HFFc6 (cell line): ENCODE data around the gene HS3ST3A1. TPM values are rescaled to one million over a fixed set of nuclear protein-coding genes. Genes with fewer than 3 reads are reported as not detected.
A peak's percentile ranks its signal among the peaks of the same experiment; 100 is the strongest.

Experiments
- DNase-seq: peaks from one replicate; pipeline ENCODE4 v3.0.0-alpha.2; 2018
- H3K27ac Mint-ChIP-seq: 2 replicates; pipeline ENCODE4 v1.8.0; 2020; ENCODE audit warnings: mild to moderate bottlenecking, mixed read lengths
- H3K27me3 Mint-ChIP-seq: 2 replicates; pipeline ENCODE4 v1.8.0; 2021; ENCODE audit warnings: mild to moderate bottlenecking, moderate library complexity, mixed read lengths; ENCODE audit not compliant: insufficient read depth
- H3K36me3 Mint-ChIP-seq: 2 replicates; pipeline ENCODE4 v1.8.0; 2021; ENCODE audit warnings: low read depth, mixed read lengths
- H3K4me1 Mint-ChIP-seq: 2 replicates; pipeline ENCODE4 v1.8.0; 2020; ENCODE audit warnings: low read depth, mixed read lengths
- H3K4me3 Mint-ChIP-seq: 2 replicates; pipeline ENCODE4 v1.8.0; 2020; ENCODE audit warnings: mild to moderate bottlenecking, moderate library complexity, mixed read lengths
- H3K9me3 Mint-ChIP-seq: 2 replicates; pipeline ENCODE4 v1.8.0; 2020; ENCODE audit warnings: mild to moderate bottlenecking, mixed read lengths
- total RNA-seq, 6 experiments: library from RNA; stranded (reverse); fragmentation: NEBNext Ultra II Directional; extraction: Animal tissue kit (Norgen Biotek cat#: 25700); gene quantifications; 2 replicates in 1 of 6; 3 replicates in 5 of 6; pipeline ENCODE4 v1.2.3, GENCODE V29; 2021
- TF ChIP-seq, protein P1 (sequence below): fragments of 200-600 bp; sonication (generic); IDR thresholded peaks from 2 replicates; pipeline ENCODE4 v1.5.0; 2021; ENCODE audit warnings: antibody characterized with exemption, mild to moderate bottlenecking

The HS3ST3A1 gene
- total RNA-seq, 6 experiments from 2014 or later = 29.4 to 45.8 (median 36.5) TPM

DNA sequence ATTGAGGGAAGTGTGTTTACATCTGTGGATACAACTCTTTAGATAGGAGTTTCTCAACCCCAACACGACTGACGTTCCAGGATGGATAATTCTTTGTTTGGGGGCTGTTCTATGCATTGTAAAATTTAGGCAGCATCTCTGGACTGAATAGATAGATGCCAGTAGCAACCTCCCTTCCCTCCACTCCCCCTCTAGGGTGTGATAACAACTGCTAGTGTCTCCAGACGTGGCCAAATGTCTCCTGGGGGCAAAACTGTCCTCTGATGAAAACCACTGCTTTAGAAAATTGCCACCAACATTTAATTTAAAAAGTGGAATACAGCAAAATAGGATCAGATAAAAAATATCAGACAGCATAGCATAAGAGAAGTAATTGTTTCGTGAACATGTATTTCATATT is 79.9 kb downstream of the HS3ST3A1 start:
- Mint-ChIP-seq H3K9me3 (no peaks in the 10 kb centered on the region), H3K36me3 (peaks cover 49% of the 10 kb centered on the region; the same call in 1 of the 2 replicates), H3K27me3 (peaks cover 1% of the 10 kb centered on the region), H3K4me3 (no peak overlapping the region), H3K27ac (no peak overlapping the region), H3K4me1 (peaks cover 66% of the 10 kb centered on the region)
- TF ChIP-seq, protein P1, sequence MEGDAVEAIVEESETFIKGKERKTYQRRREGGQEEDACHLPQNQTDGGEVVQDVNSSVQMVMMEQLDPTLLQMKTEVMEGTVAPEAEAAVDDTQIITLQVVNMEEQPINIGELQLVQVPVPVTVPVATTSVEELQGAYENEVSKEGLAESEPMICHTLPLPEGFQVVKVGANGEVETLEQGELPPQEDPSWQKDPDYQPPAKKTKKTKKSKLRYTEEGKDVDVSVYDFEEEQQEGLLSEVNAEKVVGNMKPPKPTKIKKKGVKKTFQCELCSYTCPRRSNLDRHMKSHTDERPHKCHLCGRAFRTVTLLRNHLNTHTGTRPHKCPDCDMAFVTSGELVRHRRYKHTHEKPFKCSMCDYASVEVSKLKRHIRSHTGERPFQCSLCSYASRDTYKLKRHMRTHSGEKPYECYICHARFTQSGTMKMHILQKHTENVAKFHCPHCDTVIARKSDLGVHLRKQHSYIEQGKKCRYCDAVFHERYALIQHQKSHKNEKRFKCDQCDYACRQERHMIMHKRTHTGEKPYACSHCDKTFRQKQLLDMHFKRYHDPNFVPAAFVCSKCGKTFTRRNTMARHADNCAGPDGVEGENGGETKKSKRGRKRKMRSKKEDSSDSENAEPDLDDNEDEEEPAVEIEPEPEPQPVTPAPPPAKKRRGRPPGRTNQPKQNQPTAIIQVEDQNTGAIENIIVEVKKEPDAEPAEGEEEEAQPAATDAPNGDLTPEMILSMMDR = no peak
- no peak for DNase-seq

- Mint-ChIP-seq H3K36me3 (peaks cover 49% of the 10 kb centered on the region), H3K27me3 (peaks cover 1% of the 10 kb centered on the region), H3K4me1 (peaks cover 64% of the 10 kb centered on the region), H3K4me3 (peak overlapping the region; percentile 25), H3K27ac (peak overlapping the region; percentile 50), H3K9me3 (no peaks in the 10 kb centered on the region)
- peak; percentile 89 for DNase-seq
- TF ChIP-seq, protein P1 = no peak
These were observed 80.7 kb downstream of the HS3ST3A1 start for GRCh38 chr17:13520899-13521572.

DNA sequence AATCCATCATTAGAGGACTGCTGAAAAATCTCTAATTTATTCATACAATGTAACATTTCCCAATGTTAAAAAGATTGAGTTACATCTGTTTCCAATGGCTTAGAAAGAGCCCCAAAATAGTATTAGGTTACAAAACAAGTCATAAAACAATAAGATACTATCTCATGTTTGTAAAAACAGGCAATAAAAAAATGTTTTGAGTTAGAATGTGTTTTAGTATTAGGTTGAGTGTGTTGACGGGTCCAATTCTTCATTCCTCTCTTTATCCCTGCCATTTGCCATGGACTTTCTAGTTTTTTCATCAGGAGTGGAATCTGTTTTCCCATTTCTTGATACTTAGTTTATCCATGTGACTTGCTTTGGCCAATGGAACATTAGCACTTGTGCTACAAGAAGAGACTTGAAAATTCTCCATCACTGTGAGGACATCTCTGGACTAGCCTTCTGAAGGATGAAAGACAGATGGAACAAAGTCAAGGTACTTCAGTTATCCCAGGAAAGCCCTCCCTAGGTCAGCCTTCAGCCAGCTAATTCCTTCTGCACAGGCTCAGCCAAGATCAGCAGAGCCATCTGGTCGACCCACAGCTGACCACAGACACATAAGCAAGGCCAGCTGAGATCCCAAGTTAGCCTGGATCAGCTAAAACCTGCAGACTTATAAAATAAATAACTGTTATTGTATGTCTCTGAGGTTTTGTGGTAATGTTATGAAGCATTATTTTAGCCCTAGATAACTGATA is 83.3 kb downstream of the HS3ST3A1 start:
- DNase-seq = peak; percentile 41
- Mint-ChIP-seq H3K4me1 (peaks cover 62% of the 10 kb centered on the region), H3K36me3 (peaks cover 48% of the 10 kb centered on the region), H3K9me3 (no peaks in the 10 kb centered on the region), H3K4me3 (no peak overlapping the region), H3K27ac (no peak overlapping the region; the same call in 1 of the 2 replicates), H3K27me3 (peaks cover 1% of the 10 kb centered on the region; the same call in 1 of the 2 replicates)
- TF ChIP-seq, protein P1 = no peak

DNA sequence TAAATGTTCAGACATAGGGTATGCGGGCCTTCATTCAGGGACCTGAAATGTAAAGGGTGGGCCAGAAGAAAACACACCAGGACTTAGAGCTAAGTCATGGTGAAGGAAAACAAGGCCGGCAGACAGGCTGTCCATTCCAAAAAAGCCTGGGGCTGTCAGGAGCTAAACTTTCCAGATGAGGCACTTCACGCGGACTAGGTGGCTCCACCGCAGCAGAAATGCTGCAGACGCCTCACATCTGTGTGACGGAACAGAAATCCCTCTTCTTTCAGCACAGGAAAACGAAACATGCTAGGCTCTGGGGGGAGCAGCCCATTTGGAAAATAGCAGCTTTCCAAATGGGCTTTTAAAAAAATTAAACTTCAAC is 88.7 kb downstream of the HS3ST3A1 start:
- no peaks in the 10 kb centered on the region for H3K9me3 Mint-ChIP-seq
- peak overlapping the region; percentile 55 for H3K27ac Mint-ChIP-seq
- no peak overlapping the region for H3K4me3 Mint-ChIP-seq
- peaks cover 43% of the 10 kb centered on the region for H3K36me3 Mint-ChIP-seq
- no peak for DNase-seq
- peaks cover 65% of the 10 kb centered on the region for H3K4me1 Mint-ChIP-seq
- no peaks in the 10 kb centered on the region for H3K27me3 Mint-ChIP-seq
- TF ChIP-seq, protein P1 = no peak

GRCh38 chr17:13510062-13510461 is 91.7 kb downstream of the HS3ST3A1 start:
- H3K4me3 Mint-ChIP-seq = no peak overlapping the region; the same call in 1 of the 2 replicates
- H3K27ac Mint-ChIP-seq = peak overlapping the region; percentile 47; the same call in 1 of the 2 replicates
- no peaks in the 10 kb centered on the region for H3K9me3 Mint-ChIP-seq
- H3K36me3 Mint-ChIP-seq = peaks cover 55% of the 10 kb centered on the region
- peaks cover 66% of the 10 kb centered on the region for H3K4me1 Mint-ChIP-seq
- DNase-seq = no peak
- TF ChIP-seq, protein P1 = no peak
- no peaks in the 10 kb centered on the region; the same call in 1 of the 2 replicates for H3K27me3 Mint-ChIP-seq
